Fibroblast of mammary gland (primary cell): Measurements from ENCODE around the gene ELF2.
"Not testable (repeated sequence)": the region's sequence is repeated elsewhere in the genome, so short reads cannot be mapped to it uniquely, and the experiment has no call there.

Experiments
- DNase-seq: peaks from one replicate; pipeline ENCODE4 v3.0.0-alpha.2; 2010; ENCODE audit warnings: low read depth
- H3K4me3 ChIP-seq: 2 replicates; pipeline ENCODE4 v1.5.1; 2011; ENCODE audit warnings: low read depth, mild to moderate bottlenecking, low read length, moderate library complexity; ENCODE audit not compliant: control insufficient read depth
- CTCF ChIP-seq: conservative IDR thresholded peaks from 2 replicates; pipeline ENCODE4 v1.5.1; 2011; ENCODE audit warnings: low read depth, low read length, inconsistent platforms; ENCODE audit not compliant: control insufficient read depth, insufficient read depth

ELF2 gene

GRCh38 chr4:139060591-139060990, 116.4 kb downstream of the ELF2 start:
- no peak for DNase-seq
- H3K4me3 ChIP-seq = no peak overlapping the region
- no peak for TF ChIP-seq CTCF

- H3K4me3 ChIP-seq, DNase-seq: not testable (repeated sequence)
Measured at GRCh38 chr4:139059026-139059425, 118.0 kb downstream of the ELF2 start.

GRCh38 chr4:139054791-139055505, 122.1 kb downstream of the ELF2 start:
- peak; percentile 18 for DNase-seq
- no peak overlapping the region for H3K4me3 ChIP-seq
- no peak for TF ChIP-seq CTCF

- DNase-seq = no peak
- H3K4me3 ChIP-seq = no peak overlapping the region
- TF ChIP-seq CTCF = no peak
Measured at GRCh38 chr4:139053909-139054308, 123.1 kb downstream of the ELF2 start.

GRCh38 chr4:139050446-139050845, 126.6 kb downstream of the ELF2 start:
- no peak for TF ChIP-seq CTCF
- H3K4me3 ChIP-seq = no peak overlapping the region
- DNase-seq = peak; percentile 56

GRCh38 chr4:139048026-139048425, 129.0 kb downstream of the ELF2 start:
- no peak for TF ChIP-seq CTCF
- DNase-seq = no peak
- H3K4me3 ChIP-seq = no peak overlapping the region

- TF ChIP-seq CTCF = no peak
- H3K4me3 ChIP-seq = no peak overlapping the region
- DNase-seq = no peak
Measured at GRCh38 chr4:139044291-139044690, 132.7 kb downstream of the ELF2 start.
